HG03342 (cell line): ENCODE measurements around the gene CLDN19.
"Not testable (repeated sequence)": the region's sequence is repeated elsewhere in the genome, so short reads cannot be mapped to it uniquely, and the experiment has no call there.

Experiments
- ATAC-seq: cut with Tn5 transposase; IDR thresholded peaks from one replicate; pipeline ENCODE4 v1.9.1; 2021; ENCODE audit warnings: mild to moderate bottlenecking, moderate library complexity; ENCODE audit not compliant: unreplicated experiment

Gene CLDN19

GRCh38 chr1:42713293-42713692 lies 26.7 kb downstream of the CLDN19 start:
- ATAC-seq, result no peak

- ATAC-seq, result not testable (repeated sequence)
These were observed 27.2 kb downstream of the CLDN19 start for GRCh38 chr1:42712808-42713207.

- no peak for ATAC-seq
These were observed 36.1 kb downstream of the CLDN19 start for GRCh38 chr1:42703888-42704464.

GRCh38 chr1:42700006-42700405 lies 40.0 kb downstream of the CLDN19 start:
- no peak for ATAC-seq

- no peak for ATAC-seq
These were observed 41.8 kb downstream of the CLDN19 start for GRCh38 chr1:42698081-42698813.

GRCh38 chr1:42692911-42693310 lies 47.1 kb downstream of the CLDN19 start:
- ATAC-seq, result no peak

GRCh38 chr1:42692461-42692860 lies 47.6 kb downstream of the CLDN19 start:
- ATAC-seq, result no peak

- ATAC-seq, result no peak
These were observed 48.9 kb downstream of the CLDN19 start for GRCh38 chr1:42691157-42691498.

- no peak for ATAC-seq
These were observed 49.4 kb downstream of the CLDN19 start for GRCh38 chr1:42690477-42691156.

- no peak for ATAC-seq
These were observed 50.1 kb downstream of the CLDN19 start for GRCh38 chr1:42689912-42690311.

- no peak for ATAC-seq
These were observed 53.6 kb downstream of the CLDN19 start for GRCh38 chr1:42686418-42686817.

- no peak for ATAC-seq
These were observed 55.9 kb downstream of the CLDN19 start for GRCh38 chr1:42684139-42684538.
